Measurements from ENCODE around the gene CD300LD.

GRCh38 chr17:74635418-74635817, 43.3 kb upstream of the CD300LD start:
- TF ChIP-seq EZH2 (IDR thresholded peaks at IDR 0.05; ENCODE audit: borderline replicate concordance, insufficient read depth, low read length, poor library complexity, severe bottlenecking) (no peak), CTCF (IDR thresholded peaks at IDR 0.05; ENCODE audit: poor library complexity, severe bottlenecking) (no peak), MXI1 (conservative IDR thresholded peaks at IDR 0.05; ENCODE audit: poor library complexity, severe bottlenecking) (no peak)
